ENCODE measurements around the gene EGR1. TPM values are rescaled to one million over a fixed set of nuclear protein-coding genes. Genes with fewer than 3 reads are reported as not detected.

Gene EGR1
- total RNA-seq, 1 experiment from 2014 or later = 83.3 TPM

DNA sequence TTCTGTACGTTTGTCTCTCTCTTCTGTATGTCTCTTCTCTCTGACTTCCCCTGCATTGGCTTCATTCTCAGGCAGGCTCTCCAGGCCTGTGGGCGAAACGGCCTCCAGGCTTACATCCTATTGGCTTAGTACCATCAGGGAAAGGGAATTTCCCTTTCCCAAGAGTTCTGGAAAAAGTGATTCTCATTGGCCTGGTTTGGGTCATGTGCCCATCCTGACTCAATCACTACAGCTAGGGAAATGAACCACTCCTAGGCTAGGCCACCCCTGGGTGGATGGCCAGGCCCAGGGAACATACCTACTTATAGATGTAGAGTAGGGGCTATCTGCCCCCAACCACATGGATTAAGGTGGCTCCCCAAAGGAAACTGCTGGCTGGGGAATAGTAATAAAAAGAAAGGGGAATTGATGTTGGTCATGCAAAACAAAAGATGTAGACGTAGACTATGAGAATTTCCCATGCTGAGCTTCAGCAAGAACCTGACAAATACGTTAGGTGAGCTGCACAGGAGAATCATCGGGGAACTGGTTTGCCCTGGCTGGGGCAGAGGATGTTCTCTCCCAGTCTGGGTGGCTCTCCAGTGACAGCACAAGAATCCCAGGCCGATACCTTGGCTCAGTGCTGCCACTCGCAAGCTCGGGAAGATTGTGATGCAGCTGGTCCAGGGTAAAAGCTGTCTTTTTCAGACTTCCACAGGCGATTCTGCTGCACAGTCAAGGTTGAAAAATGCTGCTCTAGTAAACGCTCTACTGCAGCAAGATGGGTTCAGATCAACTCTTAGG lies 3.7 kb upstream of the EGR1 start:
- H3K79me1 ChIP-seq (ENCODE audit: insufficient read depth, low read depth, low read length, poor library complexity, severe bottlenecking) = no peaks in the 10 kb centered on the region
- no peak overlapping the region for H2AFZ ChIP-seq (ENCODE audit: low read length)
- no peak overlapping the region for H3K9ac ChIP-seq (ENCODE audit: extremely low read depth, insufficient read length, low read length)
- H2BK12ac ChIP-seq (ENCODE audit: insufficient read length, low read depth, low read length) = no peak overlapping the region
- no peak overlapping the region for H3T11ph ChIP-seq (ENCODE audit: low read length)
- Mint-ChIP-seq H3K36me3 (ENCODE audit: insufficient read depth in 1 of 3, low read depth in 3 of 3) (peaks cover 1 to 3% (median 2%) of the 10 kb centered on the region in 3 experiments; a peak in 6 of 7 replicates), H3K27ac (no peak overlapping the region), H3K9me3 (peaks cover 0 to under 1% of the 10 kb centered on the region in 2 experiments; a peak in 2 of 5 replicates), H3K4me3 (no peak overlapping the region), H3K27me3 (ENCODE audit: low read depth) (peaks cover 4% of the 10 kb centered on the region; the same call in 1 of the 2 replicates), H3K4me1 (peaks cover 18 to 22% of the 10 kb centered on the region in 2 experiments)
- H3K4me1 ChIP-seq (ENCODE audit: insufficient read depth, low read length) = no peaks in the 10 kb centered on the region
- H2BK20ac ChIP-seq (ENCODE audit: low read depth, low read length, poor library complexity, severe bottlenecking) = no peak overlapping the region
- H4K8ac ChIP-seq (replicated peaks; ENCODE audit: insufficient read length, low read depth, low read length) = no peak overlapping the region
- no peak overlapping the region for H2AK5ac ChIP-seq (ENCODE audit: insufficient read length, low read length)
- H2BK120ac ChIP-seq (ENCODE audit: low read depth, low read length, poor library complexity, severe bottlenecking) = no peak overlapping the region
- no CpG with 5 or more reads among the region's 11 CpGs for WGBS (ENCODE audit: extremely low coverage, insufficient read length, low lambda C conversion rate)
- DNase-seq = no peak
- no peak overlapping the region for H3K4me2 ChIP-seq (ENCODE audit: insufficient read depth, insufficient read length, low read length)
- no peak overlapping the region for H2BK5ac ChIP-seq (ENCODE audit: insufficient read length, low read length)
- H3K56ac ChIP-seq (ENCODE audit: insufficient read length, low read depth, low read length) = no peak overlapping the region
- H4K91ac ChIP-seq (ENCODE audit: insufficient read length, low read depth, low read length) = no peak overlapping the region
- no peak overlapping the region for H3K18ac ChIP-seq (ENCODE audit: insufficient read length, low read depth, low read length)
- no peak overlapping the region for H3K4ac ChIP-seq (ENCODE audit: low read depth, low read length)
- TF ChIP-seq, protein P1, sequence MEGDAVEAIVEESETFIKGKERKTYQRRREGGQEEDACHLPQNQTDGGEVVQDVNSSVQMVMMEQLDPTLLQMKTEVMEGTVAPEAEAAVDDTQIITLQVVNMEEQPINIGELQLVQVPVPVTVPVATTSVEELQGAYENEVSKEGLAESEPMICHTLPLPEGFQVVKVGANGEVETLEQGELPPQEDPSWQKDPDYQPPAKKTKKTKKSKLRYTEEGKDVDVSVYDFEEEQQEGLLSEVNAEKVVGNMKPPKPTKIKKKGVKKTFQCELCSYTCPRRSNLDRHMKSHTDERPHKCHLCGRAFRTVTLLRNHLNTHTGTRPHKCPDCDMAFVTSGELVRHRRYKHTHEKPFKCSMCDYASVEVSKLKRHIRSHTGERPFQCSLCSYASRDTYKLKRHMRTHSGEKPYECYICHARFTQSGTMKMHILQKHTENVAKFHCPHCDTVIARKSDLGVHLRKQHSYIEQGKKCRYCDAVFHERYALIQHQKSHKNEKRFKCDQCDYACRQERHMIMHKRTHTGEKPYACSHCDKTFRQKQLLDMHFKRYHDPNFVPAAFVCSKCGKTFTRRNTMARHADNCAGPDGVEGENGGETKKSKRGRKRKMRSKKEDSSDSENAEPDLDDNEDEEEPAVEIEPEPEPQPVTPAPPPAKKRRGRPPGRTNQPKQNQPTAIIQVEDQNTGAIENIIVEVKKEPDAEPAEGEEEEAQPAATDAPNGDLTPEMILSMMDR (conservative IDR thresholded peaks at IDR 0.05) = no peak
- no peaks in the 10 kb centered on the region for H4K20me1 ChIP-seq (ENCODE audit: control insufficient read depth, insufficient read depth, insufficient read length)
- no peak overlapping the region for H3K23ac ChIP-seq (ENCODE audit: insufficient read length, low read depth, low read length)
- H3K23me2 ChIP-seq (ENCODE audit: insufficient read length, low read depth, low read length, poor library complexity, severe bottlenecking) = peaks cover 20% of the 10 kb centered on the region
- no peaks in the 10 kb centered on the region for H3K27me3 ChIP-seq (ENCODE audit: insufficient read depth, low read length)
- H2BK15ac ChIP-seq (ENCODE audit: low read depth, low read length) = no peak overlapping the region
- no peaks in the 10 kb centered on the region for H3K9me3 ChIP-seq (ENCODE audit: control insufficient read depth, low read depth, low read length)
- no peaks in the 10 kb centered on the region for H3K79me2 ChIP-seq (ENCODE audit: insufficient read depth, low read length)
- no peak overlapping the region for H4K5ac ChIP-seq (ENCODE audit: insufficient read length, low read depth, low read length)
- no peak overlapping the region for H3K27ac ChIP-seq (ENCODE audit: insufficient read length, low read depth, low read length)
- H3K14ac ChIP-seq (ENCODE audit: insufficient read depth, low read length) = no peak overlapping the region
